Subcutaneous abdominal adipose tissue (tissue), 5 donors: ENCODE results near the gene KLC3.
"Not testable (repeated sequence)": the region's sequence is repeated elsewhere in the genome, so short reads cannot be mapped to it uniquely, and the experiment has no call there.

Experiments
- H3K27ac ChIP-seq: one replicate; pipeline ENCODE4 v1.7.0; 2013; ENCODE audit warnings: low read depth, mild to moderate bottlenecking, inconsistent platforms, low read length, moderate library complexity
- H3K27me3 ChIP-seq, 5 donors: one replicate each; pipeline ENCODE4 v1.7.0; 2013; ENCODE audit warnings: low read length in 5 of 5, inconsistent platforms in 1 of 5; ENCODE audit not compliant: control insufficient read depth in 5 of 5, insufficient read depth in 4 of 5
- H3K36me3 ChIP-seq, 5 donors: one replicate each; pipeline ENCODE4 v1.7.0; 2013; ENCODE audit warnings: low read length in 5 of 5; ENCODE audit not compliant: control insufficient read depth in 5 of 5, insufficient read depth in 5 of 5
- H3K4me1 ChIP-seq, 5 donors: one replicate each; pipeline ENCODE4 v1.7.0; 2013; ENCODE audit warnings: low read length in 5 of 5, mild to moderate bottlenecking in 3 of 5, moderate library complexity in 1 of 5; ENCODE audit not compliant: control insufficient read depth in 5 of 5, insufficient read depth in 5 of 5
- H3K4me3 ChIP-seq, 5 donors: one replicate each; pipeline ENCODE4 v1.7.0; 2013; ENCODE audit warnings: low read length in 5 of 5, low read depth in 1 of 5
- H3K9ac ChIP-seq, 5 donors: one replicate each; pipeline ENCODE4 v1.7.0; 2013; ENCODE audit warnings: low read length in 5 of 5, mild to moderate bottlenecking in 4 of 5, moderate library complexity in 3 of 5
- H3K9me3 ChIP-seq, 5 donors: one replicate each; pipeline ENCODE4 v1.7.0; 2013; ENCODE audit warnings: low read length in 5 of 5; ENCODE audit not compliant: control insufficient read depth in 5 of 5
- donor health status: healthy.
- donor health status: healthy.
- donor health status: healthy.
- donor health status: healthy.
- donor health status: healthy.

KLC3 gene

GRCh38 chr19:45327404-45328143 lies 13.0 kb upstream of the KLC3 start:
- Histone ChIP-seq H3K9me3 (no peaks in the 10 kb centered on the region), H3K4me1 (peaks cover 0 to 14% (median 10%) of the 10 kb centered on the region in 5 donors), H3K9ac (no peak overlapping the region), H3K27me3 (peaks cover 18 to 20% (median 19%) of the 10 kb centered on the region in 5 donors), H3K27ac (no peak overlapping the region), H3K4me3 (no peak overlapping the region), H3K36me3 (no peaks in the 10 kb centered on the region)

DNA sequence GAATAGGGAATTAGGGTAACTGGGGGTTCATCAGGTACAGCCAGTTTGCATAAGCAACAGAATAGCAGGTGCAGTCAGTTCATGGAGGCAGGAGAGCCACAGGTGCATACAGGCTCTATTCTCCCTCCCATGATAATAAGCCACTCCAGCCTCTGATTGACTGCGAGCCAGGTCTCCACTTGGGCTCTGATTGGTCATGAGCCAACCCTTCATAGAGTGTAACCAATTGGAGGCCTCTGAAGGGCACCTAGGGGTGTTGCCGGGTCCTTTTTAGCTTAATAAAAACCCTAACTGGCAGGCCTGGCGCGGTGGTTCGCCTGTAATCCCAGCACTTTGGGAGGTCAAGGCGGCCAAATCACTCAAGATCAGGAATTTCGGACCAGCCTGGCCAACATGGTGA lies 9.1 kb upstream of the KLC3 start:
- Histone ChIP-seq H3K36me3 (no peaks in the 10 kb centered on the region), H3K27ac (no peak overlapping the region), H3K4me1 (peaks cover 0 to 1% (median under 1%) of the 10 kb centered on the region in 5 donors)

GRCh38 chr19:45333609-45334303 lies 6.8 kb upstream of the KLC3 start:
- no peaks in the 10 kb centered on the region for H3K9me3 ChIP-seq
- no peak overlapping the region for H3K4me3 ChIP-seq
- H3K36me3 ChIP-seq = no peaks in the 10 kb centered on the region
- no peaks in the 10 kb centered on the region for H3K27me3 ChIP-seq
- peaks cover 0 to 4% (median 0%) of the 10 kb centered on the region in 5 donors for H3K4me1 ChIP-seq
- no peak overlapping the region for H3K9ac ChIP-seq
- H3K27ac ChIP-seq = no peak overlapping the region

More for the DNA sequence above, 9.1 kb upstream of the KLC3 start:
- Histone ChIP-seq H3K27me3 (no peaks in the 10 kb centered on the region), H3K9ac (no peak overlapping the region), H3K9me3 (no peaks in the 10 kb centered on the region), H3K4me3 (no peak overlapping the region)

DNA sequence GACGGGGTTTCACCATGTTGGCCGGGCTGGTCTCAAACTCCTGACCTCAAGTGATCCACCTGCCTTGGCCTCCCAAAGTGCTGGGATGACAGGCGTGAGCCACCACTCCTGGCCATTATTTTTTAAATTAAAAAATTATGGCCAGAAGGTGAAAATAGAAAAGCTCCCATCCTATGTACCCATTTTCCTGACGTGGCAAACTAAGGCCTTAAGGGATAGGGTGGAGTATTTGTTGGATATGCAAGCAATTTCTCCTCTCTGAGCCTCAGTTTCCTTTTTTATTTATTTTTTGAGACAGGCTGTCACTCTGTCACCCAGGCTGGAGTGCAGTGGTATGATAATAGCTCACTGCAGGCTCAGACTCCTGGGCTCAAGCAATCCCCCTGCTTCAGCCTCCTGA lies 5.7 kb upstream of the KLC3 start:
- not testable (repeated sequence) for H3K36me3 ChIP-seq, H3K27ac ChIP-seq, H3K9me3 ChIP-seq

DNA sequence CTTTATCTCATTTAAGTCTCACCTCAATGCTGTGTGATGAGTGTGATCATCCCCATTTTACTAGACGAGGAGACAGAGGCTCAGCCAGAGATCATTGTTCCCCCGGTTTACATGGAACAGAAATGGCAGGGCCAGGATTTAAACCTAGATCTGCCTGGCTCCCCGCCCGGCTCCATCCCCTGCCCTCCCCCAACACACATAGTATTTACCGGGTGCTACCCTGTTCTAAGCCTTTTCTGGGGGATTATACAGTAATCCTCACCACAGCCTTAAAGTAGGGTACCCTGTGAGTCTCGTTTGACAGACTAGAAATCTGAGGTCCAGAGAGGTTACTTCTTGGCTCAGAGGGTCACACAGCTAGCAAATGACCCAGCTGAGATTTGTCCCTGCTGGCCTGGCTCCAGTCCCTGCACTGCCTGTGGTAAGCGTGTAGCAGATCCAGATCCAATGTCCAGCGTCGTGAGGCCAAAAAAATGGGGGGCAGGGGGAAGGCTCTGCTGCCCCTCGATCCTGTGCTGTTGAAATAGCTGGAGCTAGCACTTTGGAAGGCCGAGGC lies 3.8 kb upstream of the KLC3 start:
- Histone ChIP-seq H3K9ac (no peak overlapping the region), H3K27ac (no peak overlapping the region), H3K9me3 (no peaks in the 10 kb centered on the region), H3K27me3 (peaks cover 13 to 19% (median 16%) of the 10 kb centered on the region in 5 donors), H3K4me3 (no peak overlapping the region), H3K36me3 (no peaks in the 10 kb centered on the region), H3K4me1 (peaks cover 0 to 5% (median 2%) of the 10 kb centered on the region in 5 donors)

More for the DNA sequence above, 5.7 kb upstream of the KLC3 start:
- H3K9ac ChIP-seq, H3K4me3 ChIP-seq, H3K4me1 ChIP-seq, H3K27me3 ChIP-seq: not testable (repeated sequence)

- Histone ChIP-seq H3K36me3 (no peaks in the 10 kb centered on the region), H3K27me3 (peaks cover 13 to 27% (median 19%) of the 10 kb centered on the region in 5 donors), H3K27ac (no peak overlapping the region)
Observed at GRCh38 chr19:45339629-45340028, 921 bp upstream of the KLC3 start.

DNA sequence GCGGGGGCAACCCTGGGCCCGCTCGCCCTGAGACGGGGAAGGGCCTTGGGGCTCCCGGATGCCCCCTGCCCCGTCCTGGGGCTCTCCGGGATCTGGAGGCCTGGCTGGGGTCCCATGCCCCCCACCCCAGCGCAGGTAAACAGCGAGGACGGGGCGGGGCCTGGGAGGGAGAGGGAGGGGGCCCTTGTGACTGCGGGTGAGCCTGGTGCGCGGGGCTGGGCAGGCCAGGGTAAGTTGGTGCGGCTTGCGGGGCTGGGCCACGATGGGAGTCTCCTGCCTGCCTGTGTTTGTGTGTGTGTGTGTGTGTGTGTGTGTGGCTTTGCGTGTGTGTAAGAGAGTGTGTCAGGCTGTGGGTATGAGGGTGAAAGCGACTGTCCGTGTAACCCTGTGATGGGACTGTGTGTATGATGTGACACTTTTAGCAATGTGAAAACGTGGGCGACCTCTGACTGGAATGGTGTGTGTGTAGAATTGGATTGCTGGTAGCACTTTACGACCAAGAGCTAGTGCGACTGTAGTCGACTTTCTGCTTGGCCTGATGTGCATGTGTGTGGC lies 426 bp downstream of the KLC3 start:
- H3K27me3 ChIP-seq = peaks cover 21 to 37% (median 25%) of the 10 kb centered on the region in 5 donors
- H3K9me3 ChIP-seq = no peaks in the 10 kb centered on the region
- no peak overlapping the region for H3K4me3 ChIP-seq
- no peak overlapping the region for H3K27ac ChIP-seq
- no peak overlapping the region for H3K9ac ChIP-seq
- H3K36me3 ChIP-seq = no peaks in the 10 kb centered on the region
- peaks cover 0 to 5% (median 2%) of the 10 kb centered on the region in 5 donors for H3K4me1 ChIP-seq

More at GRCh38 chr19:45339629-45340028, 921 bp upstream of the KLC3 start:
- H3K9me3 ChIP-seq = no peaks in the 10 kb centered on the region
- no peak overlapping the region for H3K9ac ChIP-seq
- H3K4me3 ChIP-seq = no peak overlapping the region
- H3K4me1 ChIP-seq = peaks cover 0 to 5% (median 2%) of the 10 kb centered on the region in 5 donors

- H3K27me3 ChIP-seq = peaks cover 32 to 54% (median 39%) of the 10 kb centered on the region in 5 donors
- H3K36me3 ChIP-seq = no peaks in the 10 kb centered on the region
- no peak overlapping the region for H3K4me3 ChIP-seq
- H3K4me1 ChIP-seq = peaks cover 0 to 7% (median 4%) of the 10 kb centered on the region in 5 donors
- no peak overlapping the region for H3K9ac ChIP-seq
- no peaks in the 10 kb centered on the region for H3K9me3 ChIP-seq
- no peak overlapping the region for H3K27ac ChIP-seq
Observed at GRCh38 chr19:45342911-45343310, 2.4 kb downstream of the KLC3 start.

GRCh38 chr19:45344621-45345505 lies 4.3 kb downstream of the KLC3 start:
- Histone ChIP-seq H3K4me3 (no peak overlapping the region), H3K27ac (no peak overlapping the region), H3K9me3 (no peaks in the 10 kb centered on the region), H3K36me3 (no peaks in the 10 kb centered on the region), H3K9ac (no peak overlapping the region), H3K4me1 (peaks cover 0 to 5% (median 2%) of the 10 kb centered on the region in 5 donors), H3K27me3 (peaks cover 37 to 54% (median 41%) of the 10 kb centered on the region in 5 donors)
